Head of caudate nucleus (tissue), 42 donors: Measurements from ENCODE around the gene MAP7.
A peak's percentile ranks its signal among the peaks of the same experiment; 100 is the strongest.

Source experiments
- DNase-seq, 42 donors: peaks; one replicate each; pipeline versions ENCODE4 v3.0.0 to v3.0.0-alpha.2; 2020 to 2021; ENCODE audit warnings: mixed read lengths in 7 of 42
- intact Hi-C: fragments of 100-400 bp; cut with DNase I; formaldehyde crosslinking; loops from one replicate; pipeline ENCODE4 v1.15.0; 2022

MAP7 gene

DNA sequence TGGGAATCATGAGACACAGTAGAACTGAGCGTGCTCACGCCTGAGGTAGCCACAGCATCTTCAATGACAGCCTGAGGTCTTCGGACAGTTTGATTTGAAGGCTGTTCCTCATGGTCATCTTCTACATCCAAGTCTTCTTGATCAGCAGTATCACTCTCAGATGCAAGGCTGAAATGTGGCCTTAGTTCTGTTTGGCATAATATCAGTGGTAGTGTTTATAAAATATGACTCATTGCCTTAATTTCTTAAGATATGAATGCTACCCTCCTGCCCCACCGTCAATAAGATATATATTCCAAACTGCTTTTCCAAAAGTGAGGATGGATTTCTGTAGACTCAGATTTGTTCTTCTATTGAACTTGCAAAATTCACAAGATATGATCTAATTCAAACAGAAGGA lies 17.5 kb upstream of the MAP7 start:
- intact Hi-C loops: no loop called here
- no peak for DNase-seq

GRCh38 chr6:136566851-136567250 lies 16.6 kb upstream of the MAP7 start:
- intact Hi-C loops: no loop called here
- no peak for DNase-seq

GRCh38 chr6:136566007-136566487 lies 15.8 kb upstream of the MAP7 start:
- intact Hi-C loops: no loop called here
- DNase-seq: peak in 2 of 42 donors; percentile 14 to 37

DNA sequence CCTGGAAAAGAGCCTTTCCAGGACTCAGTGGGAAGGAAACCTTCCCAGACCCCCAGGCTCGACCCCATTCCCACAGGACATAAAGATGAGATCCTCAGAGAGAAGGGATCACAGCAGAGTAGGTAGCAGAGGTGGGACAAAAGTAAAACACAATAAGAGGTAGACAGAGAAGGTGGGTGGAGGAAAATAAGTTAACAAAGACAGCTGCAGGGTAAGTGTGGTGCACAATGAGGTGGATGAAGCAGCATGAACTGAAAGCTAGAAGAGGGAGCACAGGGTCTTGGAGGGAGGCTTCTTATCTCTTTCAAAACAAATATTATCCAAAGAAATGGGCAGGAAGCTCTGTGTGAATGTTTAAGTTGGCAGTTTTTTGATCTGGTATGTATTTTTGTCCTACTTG lies 14.0 kb upstream of the MAP7 start:
- intact Hi-C loops: no loop called here
- DNase-seq: no peak

DNA sequence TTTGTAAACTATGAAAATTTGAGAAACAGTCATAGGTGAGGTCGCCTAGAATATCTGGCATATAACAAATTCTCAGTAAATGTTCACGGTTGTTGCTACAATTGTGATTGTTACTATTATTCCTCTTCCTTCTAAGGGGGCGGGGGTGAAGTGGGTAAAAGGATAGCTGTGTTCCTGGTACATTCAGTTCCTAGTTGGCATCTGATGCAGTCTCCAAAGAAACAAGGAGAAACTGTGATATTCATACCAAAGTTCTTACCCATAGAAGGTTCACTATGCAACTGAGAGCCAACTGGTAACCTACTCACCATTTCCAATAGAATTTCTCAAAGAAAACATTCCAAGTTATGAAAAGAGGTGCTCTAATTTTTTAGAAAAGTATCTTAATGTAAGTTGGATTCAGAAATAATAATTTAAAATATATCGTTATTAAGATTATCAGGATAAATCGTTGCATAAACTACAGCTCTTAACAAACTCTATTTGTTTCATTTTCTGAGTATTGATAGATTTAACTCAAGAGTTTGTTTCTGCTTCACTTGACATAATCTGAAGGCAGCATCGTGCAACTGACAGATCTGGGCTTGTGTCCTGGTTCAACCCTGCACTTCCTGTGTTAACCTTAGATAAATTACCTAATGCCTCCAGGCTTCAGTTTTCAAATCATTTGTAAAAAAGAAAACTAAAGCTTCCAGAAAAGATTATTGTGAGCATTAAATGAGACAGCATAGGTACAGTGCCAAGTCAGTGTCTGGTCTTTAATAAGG lies 13.3 kb upstream of the MAP7 start:
- no peak for DNase-seq
- intact Hi-C loops: no loop called here

GRCh38 chr6:136562211-136562610 lies 12.0 kb upstream of the MAP7 start:
- intact Hi-C loops: no loop called here
- DNase-seq: no peak

GRCh38 chr6:136553166-136553787 lies 3.1 kb upstream of the MAP7 start:
- intact Hi-C loops: no loop called here

DNA sequence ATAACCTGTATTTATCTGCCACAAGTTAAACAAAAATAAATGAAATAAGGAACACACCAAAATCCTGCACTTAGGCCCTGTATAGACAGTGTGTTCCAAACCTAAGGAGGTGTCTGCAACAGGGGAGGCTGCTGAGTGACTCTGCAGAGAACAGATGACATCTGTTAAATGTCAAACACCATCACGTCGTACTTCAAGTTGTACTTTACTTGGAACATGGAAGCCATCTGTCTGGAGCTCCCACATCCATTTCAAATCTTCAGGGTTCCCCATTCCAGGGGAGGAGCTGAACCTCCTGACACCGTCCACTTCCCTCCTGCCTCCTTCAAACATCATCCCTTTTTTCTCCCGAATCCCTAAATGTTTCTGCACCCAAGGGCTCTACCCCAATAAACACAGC lies 1.8 kb upstream of the MAP7 start:
- DNase-seq: no peak
- intact Hi-C loops: no loop called here

More at GRCh38 chr6:136553166-136553787, 3.1 kb upstream of the MAP7 start:
- DNase-seq: no peak

GRCh38 chr6:136551103-136551502 lies 881 bp upstream of the MAP7 start:
- DNase-seq: no peak
- intact Hi-C loops: no loop called here

GRCh38 chr6:136550045-136550329 lies 235 bp downstream of the MAP7 start:
- intact Hi-C loops: no loop called here
- DNase-seq: peak in 20 of 42 donors; percentile 10 to 68 (median 30)

- intact Hi-C loops: no loop called here
- peak in 28 of 42 donors; percentile 6 to 64 (median 28) for DNase-seq
These were observed 750 bp downstream of the MAP7 start for GRCh38 chr6:136549300-136550044.

DNA sequence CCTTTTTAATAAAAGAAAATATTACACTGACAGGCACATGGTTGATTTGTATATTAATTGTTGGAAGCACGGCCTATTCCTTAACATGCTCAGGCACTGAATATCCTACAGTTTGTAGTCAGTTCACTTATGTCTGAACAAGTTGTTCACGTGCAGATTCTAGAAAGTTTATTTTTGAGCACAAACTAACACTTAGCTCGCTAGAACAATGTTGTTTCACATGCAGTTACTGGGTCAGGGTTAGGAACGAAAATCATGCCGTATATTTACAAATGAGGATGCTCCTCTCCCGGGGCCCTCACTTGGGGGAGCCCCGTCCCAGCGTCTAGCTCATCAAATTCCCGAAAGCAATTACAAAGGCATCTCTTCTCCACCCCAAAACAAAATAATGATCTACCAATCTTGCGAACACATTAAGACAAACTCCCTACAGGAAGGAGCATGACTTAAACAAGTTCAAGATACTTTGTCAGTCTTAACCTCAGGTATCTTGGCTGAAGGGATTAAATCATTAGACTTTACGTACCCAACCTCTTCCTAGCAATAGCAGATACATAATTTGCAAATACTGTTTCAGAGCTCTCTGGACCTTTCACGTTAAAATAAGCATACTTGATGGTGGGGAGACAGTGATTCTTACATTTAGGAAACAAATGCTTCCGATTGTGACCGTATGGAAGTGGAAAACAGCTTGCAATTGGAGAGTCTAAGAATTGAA lies 1.5 kb downstream of the MAP7 start:
- intact Hi-C loops: no loop called here
- peak in 3 of 42 donors; percentile 16 to 58 (median 33) for DNase-seq

GRCh38 chr6:136547871-136548270 lies 2.4 kb downstream of the MAP7 start:
- intact Hi-C loops: no loop called here

GRCh38 chr6:136547336-136547735 lies 2.9 kb downstream of the MAP7 start:
- intact Hi-C loops: no loop called here
- peak in 4 of 42 donors; percentile 18 to 63 (median 30) for DNase-seq

More at GRCh38 chr6:136547871-136548270, 2.4 kb downstream of the MAP7 start:
- no peak for DNase-seq

- intact Hi-C loops: no loop called here
- no peak for DNase-seq
These were observed 3.9 kb downstream of the MAP7 start for GRCh38 chr6:136546331-136546730.

DNA sequence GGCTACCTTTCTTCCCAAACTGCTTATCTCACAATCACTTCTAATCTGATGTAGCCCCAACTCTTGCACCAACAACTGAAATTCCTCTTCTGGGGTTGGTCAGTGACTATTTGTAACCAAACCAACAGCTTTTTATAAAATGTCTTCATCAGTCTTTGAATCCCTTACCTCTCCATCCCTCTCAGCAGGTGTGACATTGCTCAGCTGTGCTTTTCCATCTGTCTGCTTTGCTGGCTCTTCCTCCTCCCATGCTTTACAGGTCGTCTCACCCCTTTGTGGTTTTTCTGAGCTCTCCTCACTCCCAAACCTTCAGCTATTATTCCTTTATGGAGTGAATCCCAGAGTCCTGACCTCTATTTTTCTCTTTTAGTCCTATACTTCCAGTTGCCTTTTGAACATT lies 5.9 kb downstream of the MAP7 start:
- DNase-seq: no peak
- intact Hi-C loops: no loop called here

DNA sequence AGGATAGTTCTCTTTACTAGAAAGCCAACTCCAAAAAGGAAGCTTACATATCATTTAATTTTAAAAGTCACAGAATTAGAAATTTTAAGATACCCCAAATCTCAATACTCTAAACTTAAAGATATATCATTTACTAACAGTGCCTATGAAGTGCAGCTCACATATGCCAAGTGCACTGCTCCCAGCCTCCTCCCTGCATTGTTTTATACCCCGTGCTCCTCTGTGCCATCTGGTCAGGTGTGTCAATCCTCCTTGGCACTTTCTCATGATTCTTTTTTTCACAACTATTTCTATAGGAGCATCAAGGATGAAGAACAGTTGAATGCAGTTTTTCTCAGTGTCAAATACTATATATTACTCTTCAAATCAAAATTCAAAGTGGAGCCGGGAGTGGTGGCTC lies 8.8 kb downstream of the MAP7 start:
- DNase-seq: no peak
- intact Hi-C loops: no loop called here

- intact Hi-C loops: no loop called here
- DNase-seq: no peak
These were observed 10.1 kb downstream of the MAP7 start for GRCh38 chr6:136539967-136540652.

GRCh38 chr6:136538836-136539235 lies 11.4 kb downstream of the MAP7 start:
- DNase-seq: no peak
- intact Hi-C loops: no loop called here
